GM19395 (cell line): ENCODE measurements around the gene SNX30.

Source experiments
- ATAC-seq: cut with Tn5 transposase; IDR thresholded peaks from one replicate; pipeline ENCODE4 v1.9.1; 2021; ENCODE audit warnings: mild to moderate bottlenecking, moderate library complexity; ENCODE audit not compliant: unreplicated experiment

Gene SNX30

GRCh38 chr9:112780450-112781036, 30.0 kb downstream of the SNX30 start:
- ATAC-seq = no peak

- ATAC-seq = no peak
These were observed 31.7 kb downstream of the SNX30 start for GRCh38 chr9:112782218-112782617.

GRCh38 chr9:112783551-112783954, 33.0 kb downstream of the SNX30 start:
- ATAC-seq = no peak

GRCh38 chr9:112784020-112784785, 33.6 kb downstream of the SNX30 start:
- no peak for ATAC-seq

GRCh38 chr9:112785986-112786385, 35.4 kb downstream of the SNX30 start:
- no peak for ATAC-seq

- no peak for ATAC-seq
These were observed 36.4 kb downstream of the SNX30 start for GRCh38 chr9:112786829-112787520.

GRCh38 chr9:112787978-112788377, 37.4 kb downstream of the SNX30 start:
- no peak for ATAC-seq

GRCh38 chr9:112789473-112789872, 38.9 kb downstream of the SNX30 start:
- ATAC-seq = no peak

GRCh38 chr9:112789891-112790774, 39.6 kb downstream of the SNX30 start:
- no peak for ATAC-seq

- no peak for ATAC-seq
These were observed 42.1 kb downstream of the SNX30 start for GRCh38 chr9:112792670-112793069.

GRCh38 chr9:112793213-112793810, 42.8 kb downstream of the SNX30 start:
- ATAC-seq = peak; percentile 79

- no peak for ATAC-seq
These were observed 44.2 kb downstream of the SNX30 start for GRCh38 chr9:112794731-112795130.

- no peak for ATAC-seq
These were observed 45.4 kb downstream of the SNX30 start for GRCh38 chr9:112795921-112796320.

- ATAC-seq = no peak
These were observed 45.9 kb downstream of the SNX30 start for GRCh38 chr9:112796485-112796884.

GRCh38 chr9:112809351-112809848, 58.8 kb downstream of the SNX30 start:
- ATAC-seq = peak; percentile 99

GRCh38 chr9:112809906-112810305, 59.3 kb downstream of the SNX30 start:
- ATAC-seq = no peak

GRCh38 chr9:112810696-112811490, 60.3 kb downstream of the SNX30 start:
- no peak for ATAC-seq

- no peak for ATAC-seq
These were observed 61.0 kb downstream of the SNX30 start for GRCh38 chr9:112811518-112811917.

- ATAC-seq = no peak
These were observed 65.3 kb downstream of the SNX30 start for GRCh38 chr9:112815868-112816267.

GRCh38 chr9:112817860-112818203, 67.3 kb downstream of the SNX30 start:
- peak; percentile 88 for ATAC-seq
